SK-N-SH (cell line): ENCODE data around the gene WIZ. TPM values are rescaled to one million over a fixed set of nuclear protein-coding genes. Genes with fewer than 3 reads are reported as not detected.

Experiments
- CTCF ChIA-PET: fragments of 300-600, 350-600 bp; formaldehyde crosslinking; extraction: SDS; loops from one replicate; lab custom pipeline; 2021; lab: Yijun Ruan, JAX
- POLR2A ChIA-PET: fragments of 350-600 bp; sonication (Branson Sonifier 250); formaldehyde crosslinking; extraction: SDS; loops from one replicate; lab custom pipeline; 2020; ENCODE audit warnings: antibody characterized with exemption, inconsistent platforms; lab: Yijun Ruan, JAX
- DNase-seq: peaks from one replicate; pipeline ENCODE4 v3.0.0; 2012
- H2AFZ ChIP-seq: fragments of 200-600 bp; sonication (generic); 2 replicates; pipeline ENCODE4 v1.8.1; 2016; ENCODE audit warnings: antibody characterized with exemption, mild to moderate bottlenecking, low read depth
- H3F3A ChIP-seq: fragments of 200-600 bp; sonication (generic); replicated peaks from 2 replicates; pipeline ENCODE3; 2016; ENCODE audit warnings: antibody characterized with exemption, mild to moderate bottlenecking; ENCODE audit not compliant: insufficient read depth
- H3K27ac ChIP-seq, 2 experiments: fragments of 200-500 bp in 1 of 2; fragments of 200-600 bp in 1 of 2; sonication (Bioruptor generic) in 1 of 2; sonication (generic), shearing (Covaris generic) in 1 of 2; 2 replicates each; pipeline versions ENCODE4 v1.5.1 to v1.6.1; 2014 to 2016; ENCODE audit warnings: low read depth in 2 of 2, inconsistent platforms in 1 of 2, low read length in 1 of 2, mild to moderate bottlenecking in 1 of 2, mixed read lengths in 1 of 2
- H3K27me3 ChIP-seq: fragments of 200-600 bp; sonication (generic), shearing (Covaris generic); 2 replicates; pipeline ENCODE4 v1.6.1; 2016; ENCODE audit warnings: mixed run types; ENCODE audit not compliant: insufficient read depth
- H3K36me3 ChIP-seq, 2 experiments: fragments of 200-500 bp in 1 of 2; fragments of 200-600 bp in 1 of 2; sonication (Bioruptor generic) in 1 of 2; sonication (generic) in 1 of 2; replicated peaks in 1 of 2; 2 replicates each; pipeline versions ENCODE3 to v1.5.1; 2014 to 2016; ENCODE audit warnings: low read length in 1 of 2, mild to moderate bottlenecking in 1 of 2; ENCODE audit not compliant: insufficient read depth in 2 of 2, control insufficient read depth in 1 of 2
- H3K4me1 ChIP-seq, 2 experiments: fragments of 200-500 bp in 1 of 2; fragments of 200-600 bp in 1 of 2; sonication (Bioruptor generic) in 1 of 2; sonication (generic), shearing (Covaris generic) in 1 of 2; 2 replicates each; pipeline versions ENCODE4 v1.5.1 to v1.6.1; 2014 to 2016; ENCODE audit warnings: low read depth in 1 of 2, low read length in 1 of 2, mixed run types in 1 of 2; ENCODE audit not compliant: insufficient read depth in 2 of 2, control insufficient read depth in 1 of 2
- H3K4me2 ChIP-seq: fragments of 200-600 bp; sonication (generic), shearing (Covaris generic); 2 replicates; pipeline ENCODE4 v1.6.1; 2017; ENCODE audit warnings: mixed run types
- H3K4me3 ChIP-seq, 2 experiments: fragments of 200-500 bp in 1 of 2; fragments of 200-600 bp in 1 of 2; sonication (Bioruptor generic) in 1 of 2; sonication (generic), shearing (Covaris generic) in 1 of 2; 2 replicates each; pipeline versions ENCODE4 v1.5.1 to v1.8.1; 2014 to 2016; ENCODE audit warnings: low read depth in 2 of 2, inconsistent platforms in 1 of 2, low read length in 1 of 2, mild to moderate bottlenecking in 1 of 2, mixed read lengths in 1 of 2, moderate library complexity in 1 of 2
- H3K79me2 ChIP-seq: fragments of 200-600 bp; sonication (generic); 2 replicates; pipeline ENCODE4 v1.8.1; 2017; ENCODE audit warnings: mild to moderate bottlenecking; ENCODE audit not compliant: insufficient read depth
- H3K9ac ChIP-seq: fragments of 200-600 bp; sonication (generic); 2 replicates; pipeline ENCODE4 v1.6.1; 2017; ENCODE audit warnings: mixed run types
- H3K9me2 ChIP-seq: fragments of 200-600 bp; sonication (generic); 2 replicates; pipeline ENCODE4 v1.6.1; 2017; ENCODE audit warnings: mixed run types
- H3K9me3 ChIP-seq: fragments of 200-600 bp; sonication (generic); 2 replicates; pipeline ENCODE4 v1.6.1; 2017; ENCODE audit warnings: mixed run types, mild to moderate bottlenecking, moderate library complexity
- H4K20me1 ChIP-seq: fragments of 200-600 bp; sonication (generic); 2 replicates; pipeline ENCODE4 v1.6.1; 2017; ENCODE audit warnings: mild to moderate bottlenecking, mixed run types; ENCODE audit not compliant: insufficient read depth
- CHD2 ChIP-seq: fragments of 150-350 bp; IDR thresholded peaks from 2 replicates; pipeline ENCODE4 v1.6.1; 2018; ENCODE audit warnings: low read length; ENCODE audit not compliant: partially characterized antibody
- FOXJ3 ChIP-seq: sonication (generic); formaldehyde crosslinking; IDR thresholded peaks from 2 replicates; pipeline ENCODE4 v1.5.1; 2020; ENCODE audit warnings: mild to moderate bottlenecking, missing genetic modification reagents
- IRF3 ChIP-seq: fragments of 150-350 bp; IDR thresholded peaks from 2 replicates; pipeline ENCODE4 v1.6.1; 2016; ENCODE audit warnings: mild to moderate bottlenecking, low read depth, low read length
- JUND ChIP-seq: IDR thresholded peaks from 2 replicates; pipeline ENCODE4 v1.4.0; 2012
- MXI1 ChIP-seq: IDR thresholded peaks from 2 replicates; pipeline ENCODE4 v1.6.1; 2012; ENCODE audit warnings: mild to moderate bottlenecking, low read depth, low read length, improper control_type of control experiment
- NFIC ChIP-seq: IDR thresholded peaks from 2 replicates; pipeline ENCODE4 v1.4.0; 2012; ENCODE audit warnings: borderline replicate concordance
- NRF1 ChIP-seq: IDR thresholded peaks from 2 replicates; pipeline ENCODE4 v1.6.1; 2012; ENCODE audit warnings: low read depth, mild to moderate bottlenecking, low read length
- PBX3 ChIP-seq: IDR thresholded peaks from 2 replicates; pipeline ENCODE4; 2012
- POLR2AphosphoS5 ChIP-seq: IDR thresholded peaks from 2 replicates; pipeline ENCODE4 v1.6.1; 2012; ENCODE audit warnings: low read depth, low read length
- RXRA ChIP-seq: IDR thresholded peaks from 2 replicates; pipeline ENCODE4 v1.4.0; 2012; ENCODE audit warnings: low read depth, mild to moderate bottlenecking, borderline replicate concordance
- SIN3A ChIP-seq: IDR thresholded peaks from 2 replicates; pipeline ENCODE4 v1.6.1; 2012; ENCODE audit warnings: low read depth, mild to moderate bottlenecking, low read length, moderate library complexity, borderline replicate concordance
- SMC3 ChIP-seq: IDR thresholded peaks from 2 replicates; pipeline ENCODE4 v1.6.1; 2012; ENCODE audit warnings: low read depth, low read length, improper control_type of control experiment
- TAF1 ChIP-seq: IDR thresholded peaks from 2 replicates; pipeline ENCODE4 v1.6.1; 2012; ENCODE audit warnings: low read depth, mild to moderate bottlenecking, low read length, moderate library complexity, borderline replicate concordance
- TCF12 ChIP-seq: IDR thresholded peaks from 2 replicates; pipeline ENCODE4 v1.4.0; 2012
- TEAD4 ChIP-seq: IDR thresholded peaks from 2 replicates; pipeline ENCODE4 v1.4.0; 2012; ENCODE audit warnings: mild to moderate bottlenecking, borderline replicate concordance; ENCODE audit not compliant: insufficient read depth
- WGBS: methylation state at CpG from one replicate; pipeline ENCODE4 v1.1.6; 2017; ENCODE audit warnings: low lambda C conversion rate; 5-methylcytosine and 5-hydroxymethylcytosine counted together
- polyA plus RNA-seq, 3 experiments: library from polyadenylated mRNA; depleted of rRNA; stranded (reverse); fragments of >200 nt; gene quantifications; 2 replicates each; pipeline ENCODE4 v1.2.3, GENCODE V29; 2012
- TF ChIP-seq, protein P1 (sequence below): fragments of 150-350 bp; IDR thresholded peaks from 2 replicates; pipeline ENCODE4 v1.6.1; 2017; ENCODE audit warnings: antibody characterized with exemption, low read length, low read depth, borderline replicate concordance

Gene WIZ
- polyA plus RNA-seq, 1 of the 3 experiments (the other 2 are of a cell fraction): 15.5 TPM

DNA sequence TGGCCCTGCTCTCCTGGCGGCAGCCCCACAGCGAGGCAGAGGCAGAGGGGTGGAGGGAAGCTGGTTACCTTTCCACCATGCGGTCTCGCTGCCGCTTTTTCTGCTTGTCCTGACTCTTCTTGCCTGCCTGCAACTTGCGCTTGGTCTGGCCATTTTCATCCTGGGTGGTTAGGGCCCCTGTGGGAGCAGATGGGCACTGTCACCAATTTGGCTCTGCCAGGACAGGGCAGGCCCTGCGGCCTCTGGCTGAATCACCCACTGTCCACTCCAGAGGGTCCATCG, 50.6 kb downstream of the WIZ start:
- WGBS: 93% methylated on average over 5 of the region's 8 CpGs
- Histone ChIP-seq H3K9ac (no peak overlapping the region), H3K4me1 (no peaks in the 10 kb centered on the region; a peak in 1 of 4 replicates), H3K36me3 (peaks cover 14 to 72% of the 10 kb centered on the region in 2 experiments), H3K27me3 (no peaks in the 10 kb centered on the region), H3K4me2 (no peak overlapping the region), H3K27ac (no peak overlapping the region), H2AFZ (no peak overlapping the region), H4K20me1 (peaks cover 35% of the 10 kb centered on the region), H3K9me3 (no peaks in the 10 kb centered on the region), H3F3A (peaks cover 9% of the 10 kb centered on the region), H3K4me3 (no peak overlapping the region), H3K9me2 (no peaks in the 10 kb centered on the region), H3K79me2 (peaks cover 37% of the 10 kb centered on the region)
- CTCF ChIA-PET: no interaction called here
- TF ChIP-seq PBX3 (no peak), FOXJ3 (CRISPR knock-in tag) (no peak), SMC3 (no peak), CHD2 (no peak), TEAD4 (no peak), MXI1 (no peak), IRF3 (no peak), TAF1 (no peak), JUND (no peak), NFIC (no peak)
- TF ChIP-seq, protein P1, sequence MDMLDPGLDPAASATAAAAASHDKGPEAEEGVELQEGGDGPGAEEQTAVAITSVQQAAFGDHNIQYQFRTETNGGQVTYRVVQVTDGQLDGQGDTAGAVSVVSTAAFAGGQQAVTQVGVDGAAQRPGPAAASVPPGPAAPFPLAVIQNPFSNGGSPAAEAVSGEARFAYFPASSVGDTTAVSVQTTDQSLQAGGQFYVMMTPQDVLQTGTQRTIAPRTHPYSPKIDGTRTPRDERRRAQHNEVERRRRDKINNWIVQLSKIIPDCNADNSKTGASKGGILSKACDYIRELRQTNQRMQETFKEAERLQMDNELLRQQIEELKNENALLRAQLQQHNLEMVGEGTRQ: no peak
- no peak for DNase-seq
- POLR2A ChIA-PET: no interaction called here

- Histone ChIP-seq H3K36me3 (peaks cover 15 to 72% of the 10 kb centered on the region in 2 experiments), H4K20me1 (peaks cover 30% of the 10 kb centered on the region), H3K79me2 (peaks cover 31% of the 10 kb centered on the region), H3K4me3 (no peak overlapping the region), H3K9me3 (no peaks in the 10 kb centered on the region), H3K27ac (no peak overlapping the region), H3K9ac (no peak overlapping the region), H3K27me3 (no peaks in the 10 kb centered on the region), H3K4me2 (no peak overlapping the region), H2AFZ (no peak overlapping the region), H3K9me2 (no peaks in the 10 kb centered on the region), H3K4me1 (no peaks in the 10 kb centered on the region), H3F3A (peaks cover 10% of the 10 kb centered on the region)
- TF ChIP-seq SIN3A: no peak
- TF ChIP-seq NRF1: no peak
- TF ChIP-seq TAF1: no peak
- TF ChIP-seq RXRA: no peak
- TF ChIP-seq POLR2AphosphoS5: no peak
- no peak for TF ChIP-seq TEAD4
- TF ChIP-seq TCF12: no peak
- TF ChIP-seq FOXJ3 (CRISPR knock-in tag): no peak
- WGBS: 96% methylated on average over 24 of the region's 50 CpGs
- peak; percentile 16 for DNase-seq
- ChIA-PET POLR2A (no interaction called here), CTCF (no interaction called here)
Measured at GRCh38 chr19:15398501-15399233, 51.1 kb downstream of the WIZ start.
